GM18508 (cell line): ENCODE results near the gene CLIC5.

Experiments
- ATAC-seq: cut with Tn5 transposase; IDR thresholded peaks from one replicate; pipeline ENCODE4 v1.9.1; 2021; ENCODE audit warnings: moderate number of reproducible peaks; ENCODE audit not compliant: insufficient read depth, unreplicated experiment

The CLIC5 gene

DNA sequence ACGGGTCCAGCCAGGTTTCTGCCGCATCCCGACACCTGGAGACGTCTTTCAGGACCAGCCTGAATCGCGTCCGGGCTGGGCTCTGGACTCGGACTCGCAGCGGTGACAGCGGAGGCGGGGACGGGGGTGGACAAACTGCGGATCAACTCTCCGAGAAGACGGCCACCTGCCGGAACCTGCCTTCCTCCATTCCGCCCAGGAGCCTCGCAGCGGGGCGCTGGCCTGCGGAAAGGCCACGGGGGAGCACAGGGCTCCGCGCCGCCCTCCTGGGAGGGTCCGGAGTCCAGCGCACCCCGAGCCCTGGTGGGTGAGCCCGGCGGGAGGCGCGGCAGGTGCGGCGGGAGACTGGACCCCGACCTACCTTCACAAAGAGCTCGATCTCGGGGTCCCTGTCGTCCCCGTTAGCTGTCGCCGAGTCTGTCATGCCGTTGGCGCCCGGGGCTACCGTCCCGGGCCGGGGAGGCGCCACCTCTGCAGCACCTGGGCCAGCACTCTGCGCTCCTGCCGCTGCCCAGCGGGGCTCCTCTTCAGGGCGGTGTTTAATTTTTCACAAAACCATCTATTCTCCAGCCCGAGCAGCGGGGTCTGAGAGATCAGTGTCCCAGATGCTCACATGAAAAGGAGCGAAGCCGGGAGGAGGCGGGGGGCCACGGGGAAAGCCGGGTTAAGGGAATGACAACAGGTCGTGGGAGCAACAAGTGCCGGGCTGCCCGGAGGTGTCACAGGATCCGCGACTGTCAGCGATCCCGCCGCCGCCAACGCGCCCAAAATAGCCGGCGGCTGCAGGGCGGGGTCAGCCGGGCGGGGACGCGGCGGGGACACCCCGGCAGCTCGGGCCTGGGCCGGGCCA is at the start of gene CLIC5:
CLIC5 (minus strand) TSS at position 742 of the 850 bp plus-strand sequence; CDS start at position 424, 318 bp downstream.
- ATAC-seq, result no peak

DNA sequence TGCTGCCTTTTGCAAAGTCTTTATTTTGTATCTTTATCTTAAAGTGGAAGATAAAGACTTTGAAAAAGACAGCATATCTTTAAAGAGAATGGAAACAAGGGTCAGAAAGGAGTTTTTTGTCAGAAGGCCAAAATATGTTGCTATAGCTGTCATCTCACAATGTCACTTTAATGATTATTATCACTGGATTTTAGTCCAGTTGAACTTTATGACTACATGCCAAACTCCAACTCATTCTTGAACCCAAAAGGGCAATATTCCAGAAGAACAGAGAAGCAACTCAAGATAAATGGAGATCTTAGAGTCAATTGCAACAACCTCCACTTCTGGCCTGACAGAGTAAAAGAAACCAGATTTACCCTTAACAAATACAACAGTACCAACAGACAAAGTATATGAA is 47.3 kb upstream of the CLIC5 start:
- ATAC-seq, result no peak

DNA sequence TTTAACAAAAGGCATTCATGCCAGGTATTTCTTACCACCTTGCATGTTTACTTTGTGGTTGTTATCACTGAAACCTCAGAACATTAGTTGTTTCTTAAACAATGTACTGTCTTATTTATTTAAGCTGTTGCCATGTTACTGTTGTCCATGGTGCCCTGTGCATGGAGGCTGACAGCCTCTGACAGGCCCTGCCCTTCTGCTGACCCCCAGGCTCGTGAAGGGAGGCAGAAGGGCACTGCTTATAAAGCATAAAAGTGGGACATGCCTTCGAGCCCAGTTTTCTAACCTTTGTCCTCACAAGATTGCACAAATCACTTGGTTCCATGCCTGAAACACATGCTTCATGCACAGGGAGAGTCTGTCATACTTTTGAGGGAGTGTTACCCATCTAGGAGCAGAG is 46.7 kb upstream of the CLIC5 start:
- no peak for ATAC-seq

DNA sequence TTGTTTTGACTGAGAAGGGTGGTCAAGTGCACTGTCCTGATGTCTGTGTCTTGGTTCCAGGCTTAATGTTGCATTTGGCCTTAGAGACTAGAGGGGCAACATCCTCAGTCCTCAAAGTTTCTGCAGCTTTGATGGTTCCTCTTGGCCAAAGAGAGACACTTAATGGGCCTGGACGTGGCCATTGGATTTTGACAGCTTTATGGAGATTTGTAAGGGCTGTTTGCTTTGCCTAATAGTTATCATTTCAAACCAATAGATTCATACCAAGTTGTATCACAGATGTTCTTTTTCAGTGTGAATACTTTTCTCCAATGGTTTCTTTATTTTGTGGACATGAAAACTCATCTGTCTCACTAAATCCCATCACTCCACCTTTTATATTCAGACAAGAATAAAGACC is 45.8 kb upstream of the CLIC5 start:
- ATAC-seq, result no peak

DNA sequence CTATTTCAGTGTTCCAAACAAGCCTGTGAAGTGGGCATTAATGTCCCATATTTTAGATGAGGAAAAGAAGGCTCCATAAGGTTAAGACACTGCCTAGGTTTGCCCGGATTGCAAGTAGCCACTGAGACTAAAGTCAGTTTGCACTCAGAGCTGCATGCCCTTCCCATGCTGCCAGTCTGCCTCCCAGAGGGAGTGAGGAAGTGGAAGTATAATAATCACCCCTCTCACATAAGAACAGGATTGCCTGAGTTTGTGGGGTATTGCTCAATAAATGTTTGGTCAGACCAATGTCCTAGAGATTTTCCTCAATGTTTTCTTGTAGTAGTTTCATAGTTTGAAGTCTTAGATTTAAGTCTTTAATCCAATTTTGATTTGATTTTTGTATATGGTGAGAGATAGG is 43.9 kb upstream of the CLIC5 start:
- ATAC-seq, result no peak

DNA sequence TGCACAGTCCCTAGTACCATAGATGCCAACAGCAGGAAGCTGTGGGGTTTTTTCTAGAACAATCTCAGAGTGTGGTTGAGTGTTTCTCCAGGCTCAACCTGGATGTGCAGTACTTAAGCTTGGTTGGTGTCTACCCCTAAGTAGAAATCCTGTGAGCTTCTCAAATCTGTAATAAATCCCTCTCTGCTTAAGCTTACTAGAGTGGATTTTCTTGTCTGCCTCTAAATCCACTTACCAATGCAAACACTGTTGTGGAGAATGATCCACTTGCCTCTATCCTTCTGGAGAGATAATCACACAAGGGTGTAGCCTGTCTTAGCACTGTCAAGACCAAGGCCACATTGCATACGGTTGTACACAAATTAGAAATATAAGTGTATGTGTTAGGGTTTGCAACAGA is 43.3 kb upstream of the CLIC5 start:
- ATAC-seq, result no peak

DNA sequence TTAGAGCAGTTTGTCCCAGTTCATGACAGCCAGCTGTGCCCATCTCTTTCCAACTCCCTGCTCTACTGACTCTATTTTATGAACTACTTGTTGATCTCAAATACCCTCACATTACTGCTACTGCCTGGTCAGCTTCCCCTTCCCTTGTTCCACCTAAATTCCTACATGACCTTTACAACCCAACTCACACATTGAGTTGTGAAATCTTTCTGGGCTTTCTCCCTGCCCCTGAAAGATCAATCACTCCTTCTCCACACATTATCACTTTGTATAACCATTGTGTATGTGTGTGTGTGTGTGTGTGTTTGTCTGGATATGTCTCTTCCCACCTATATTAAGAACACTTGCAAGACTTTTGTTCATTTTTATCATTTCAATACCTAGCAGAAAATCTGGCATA is 42.1 kb upstream of the CLIC5 start:
- ATAC-seq, result no peak

DNA sequence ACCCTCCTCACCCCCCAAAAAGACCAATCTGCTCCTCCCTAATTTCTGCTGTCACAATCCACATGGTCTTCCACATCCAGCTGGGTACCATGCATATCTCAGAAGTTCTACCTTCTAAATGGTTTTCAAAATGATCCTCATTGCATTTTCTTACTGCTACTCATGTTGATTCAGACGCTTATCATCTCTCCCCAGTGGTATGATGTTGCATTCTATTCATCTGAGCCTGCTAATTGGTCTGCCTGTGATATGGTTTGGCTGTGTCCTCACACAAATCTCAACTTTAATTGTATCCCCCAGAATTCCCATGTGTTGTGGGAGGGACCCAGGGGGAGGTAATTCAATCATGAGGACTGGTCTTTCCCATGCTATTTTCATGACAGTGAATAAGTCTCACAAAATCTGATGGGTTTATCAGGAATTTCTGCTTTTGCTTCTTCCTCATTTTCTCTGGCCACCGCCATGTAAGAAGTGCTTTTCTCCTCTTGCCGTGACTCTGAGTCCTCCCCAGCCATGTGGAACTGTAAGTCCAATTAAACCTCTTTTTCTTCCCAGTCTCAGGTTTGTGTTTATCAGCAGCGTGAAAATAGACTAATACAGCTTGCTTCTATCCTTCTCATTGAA is 41.4 kb upstream of the CLIC5 start:
- no peak for ATAC-seq

DNA sequence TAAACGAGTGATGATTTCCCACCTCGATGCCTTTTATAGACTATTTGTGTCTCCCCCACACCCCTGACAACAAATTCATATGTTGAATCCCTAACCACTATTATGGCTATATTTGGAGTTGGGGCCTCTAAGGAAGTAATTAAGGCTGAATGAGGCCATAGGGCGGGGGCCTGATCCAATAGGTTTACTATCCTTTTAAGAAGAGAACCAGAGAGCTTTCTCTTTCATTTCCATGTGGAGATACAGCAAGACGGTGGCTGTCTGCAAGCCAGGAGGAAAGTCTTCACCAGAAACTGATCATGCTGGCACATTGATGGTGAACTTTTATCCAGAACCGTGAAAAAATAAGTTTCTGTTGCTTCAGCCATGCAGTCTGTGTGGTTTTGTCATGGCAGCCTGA is 38.9 kb upstream of the CLIC5 start:
- ATAC-seq, result no peak

DNA sequence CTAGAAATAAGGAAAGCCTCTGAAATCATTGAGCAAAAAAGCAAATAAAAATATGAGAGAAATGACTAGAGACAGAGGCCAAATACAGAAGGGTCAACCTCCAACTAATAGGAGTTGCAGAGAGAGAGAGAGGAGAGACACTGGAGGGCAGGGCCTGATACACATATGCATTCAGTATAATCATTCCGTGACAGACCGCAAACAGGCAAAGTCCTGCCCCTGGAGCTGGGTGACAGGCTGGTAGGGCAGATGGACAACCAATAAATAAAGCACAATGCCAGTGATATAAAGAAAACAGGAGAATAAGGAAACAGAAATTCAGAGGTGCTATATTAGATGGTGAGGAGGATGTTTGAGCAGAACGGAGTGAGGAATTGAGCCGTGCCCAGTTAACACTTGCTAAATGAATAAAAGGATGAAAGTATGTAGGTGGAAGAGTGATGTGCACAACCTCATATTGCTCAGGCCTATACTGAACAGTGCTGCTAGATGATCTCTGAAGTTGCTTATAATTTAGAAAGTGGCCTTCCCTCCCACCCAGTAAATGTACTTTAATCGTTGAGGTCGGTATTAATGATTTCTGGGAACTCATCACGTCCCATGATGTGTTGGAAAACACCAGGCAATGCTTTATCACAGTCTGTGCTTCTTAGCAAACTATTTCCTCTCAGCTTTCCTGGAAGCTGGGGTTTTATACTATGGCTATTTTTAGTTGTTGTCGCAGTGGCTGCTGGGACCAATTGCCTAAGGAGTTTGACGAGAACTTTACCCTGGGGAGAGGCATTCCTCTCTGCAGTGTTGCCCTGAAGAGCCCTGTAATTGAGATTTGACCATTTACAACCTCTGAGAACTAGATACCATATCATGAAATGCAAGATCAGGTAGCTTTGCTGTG is 37.6 kb upstream of the CLIC5 start:
- ATAC-seq, result no peak

DNA sequence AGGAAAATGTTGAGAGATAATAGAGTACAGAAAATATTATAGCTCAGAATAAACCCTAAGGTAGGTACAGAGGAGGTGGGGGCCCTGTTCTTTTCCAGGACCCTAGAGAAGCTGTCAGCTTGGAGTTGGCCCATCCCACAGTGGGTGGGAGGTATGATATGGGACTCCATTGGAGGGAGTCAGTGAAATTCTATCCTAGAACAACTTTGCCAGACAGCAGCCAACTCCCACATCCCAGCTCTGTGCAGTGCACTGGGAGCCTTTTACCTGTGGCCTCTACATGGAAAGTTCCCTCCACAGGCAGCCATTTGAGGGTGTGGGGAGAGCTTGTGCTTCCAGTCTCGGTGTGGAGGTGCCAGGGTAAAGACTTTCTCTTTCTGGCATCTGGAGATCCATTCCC is 36.8 kb upstream of the CLIC5 start:
- ATAC-seq, result no peak

DNA sequence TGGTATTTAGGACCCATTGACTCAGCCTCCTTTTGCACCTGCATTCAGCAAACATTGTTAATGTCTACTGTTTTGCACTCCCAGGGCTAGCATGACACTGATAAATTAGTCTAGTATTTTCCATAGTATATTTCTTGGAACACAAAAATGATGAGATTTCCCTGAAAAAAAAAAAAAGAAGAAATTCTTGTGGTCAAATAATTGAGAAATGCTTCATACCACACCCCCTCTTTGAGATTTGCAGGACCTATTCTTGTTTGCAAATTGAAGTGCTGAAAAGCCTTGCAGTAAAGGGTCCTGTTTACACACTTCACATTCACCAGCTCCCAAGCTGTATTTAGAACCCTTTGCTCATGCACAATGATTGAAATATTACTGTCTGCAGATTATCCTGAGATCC is 36.3 kb upstream of the CLIC5 start:
- no peak for ATAC-seq

DNA sequence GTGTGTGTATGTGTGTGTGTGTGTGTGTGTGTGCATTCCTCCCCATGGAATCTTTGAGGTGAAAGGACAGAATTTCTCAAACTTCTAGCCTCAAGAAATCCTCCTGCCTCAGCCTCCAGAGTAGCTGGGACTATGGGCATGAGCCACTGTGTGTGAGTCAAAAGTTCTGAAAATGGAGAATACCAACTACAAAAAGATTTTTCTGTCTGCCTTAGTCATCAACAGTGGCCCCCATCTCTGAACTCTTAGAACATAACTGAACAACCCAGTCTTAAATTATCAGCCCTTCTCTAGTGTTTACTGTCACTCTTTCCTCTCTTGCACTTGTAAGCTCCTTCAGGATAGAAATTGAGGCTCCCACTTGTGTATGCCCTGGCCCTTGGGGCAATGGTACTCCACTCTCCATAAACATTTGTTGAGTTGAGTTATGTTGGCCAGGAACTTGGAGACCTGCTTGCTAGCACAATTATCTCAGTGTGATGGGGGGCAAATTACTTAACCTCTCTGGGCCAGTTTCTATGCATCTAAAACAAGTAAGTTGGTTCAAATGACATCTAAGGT is 35.3 kb upstream of the CLIC5 start:
- no peak for ATAC-seq

DNA sequence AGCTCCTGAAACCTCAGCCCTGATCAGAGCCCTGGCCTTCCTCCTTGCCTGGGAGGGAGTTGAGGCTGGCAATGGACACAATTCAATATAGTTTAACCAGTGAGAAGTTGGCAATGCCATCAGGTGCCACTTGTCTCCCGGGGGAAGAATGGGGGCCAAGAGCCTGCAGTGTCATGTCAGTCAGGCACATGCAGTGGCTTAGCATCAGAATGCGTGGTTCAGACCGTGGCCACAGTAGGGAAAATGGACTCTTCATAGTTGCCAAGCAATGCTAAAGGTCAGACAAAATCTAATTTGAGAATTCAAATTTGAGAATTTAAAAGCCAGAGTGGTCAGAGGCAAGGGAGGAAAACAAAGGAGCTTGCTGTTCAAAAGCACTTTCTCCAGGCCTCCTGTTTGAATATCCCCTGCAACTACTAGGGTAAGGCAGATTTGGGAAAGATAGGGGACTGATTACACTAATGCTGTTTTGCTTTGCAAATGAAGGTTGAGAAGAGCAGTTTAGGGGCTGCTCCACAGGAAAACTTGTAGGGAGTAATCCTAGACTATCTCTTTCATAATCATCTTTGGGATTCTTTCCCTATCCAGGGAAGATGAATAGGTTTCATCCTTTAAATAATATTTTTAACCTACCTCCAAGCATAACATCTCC is 33.1 kb upstream of the CLIC5 start:
- ATAC-seq, result no peak

DNA sequence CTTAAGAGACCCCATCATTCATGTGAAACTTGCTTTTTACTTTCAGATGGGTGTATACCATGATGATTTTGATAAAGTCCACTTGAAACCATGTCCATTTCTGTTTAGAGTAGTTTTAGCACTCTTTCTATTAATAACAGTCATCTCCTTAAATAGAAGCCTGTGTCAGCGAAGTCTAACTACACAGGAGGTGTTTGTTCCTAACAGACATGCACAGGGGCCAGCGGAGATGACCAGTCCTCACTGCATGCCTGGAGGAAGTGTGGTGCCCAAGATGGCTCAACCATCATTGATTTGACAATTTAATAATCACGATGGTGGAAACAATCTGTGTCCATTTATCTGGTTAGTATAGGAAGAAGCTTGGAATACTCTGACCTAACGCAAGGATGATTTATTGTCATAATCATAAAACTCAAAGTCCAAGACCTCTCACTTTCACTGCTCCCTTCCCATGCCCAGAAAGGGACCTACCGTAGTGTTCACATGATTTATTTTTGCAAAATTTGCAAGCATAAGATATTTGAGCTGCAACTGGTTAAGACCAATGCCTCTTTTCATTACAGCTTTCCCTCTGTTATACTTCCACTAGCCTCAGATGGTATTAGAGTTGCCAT is 31.0 kb upstream of the CLIC5 start:
- ATAC-seq, result no peak

DNA sequence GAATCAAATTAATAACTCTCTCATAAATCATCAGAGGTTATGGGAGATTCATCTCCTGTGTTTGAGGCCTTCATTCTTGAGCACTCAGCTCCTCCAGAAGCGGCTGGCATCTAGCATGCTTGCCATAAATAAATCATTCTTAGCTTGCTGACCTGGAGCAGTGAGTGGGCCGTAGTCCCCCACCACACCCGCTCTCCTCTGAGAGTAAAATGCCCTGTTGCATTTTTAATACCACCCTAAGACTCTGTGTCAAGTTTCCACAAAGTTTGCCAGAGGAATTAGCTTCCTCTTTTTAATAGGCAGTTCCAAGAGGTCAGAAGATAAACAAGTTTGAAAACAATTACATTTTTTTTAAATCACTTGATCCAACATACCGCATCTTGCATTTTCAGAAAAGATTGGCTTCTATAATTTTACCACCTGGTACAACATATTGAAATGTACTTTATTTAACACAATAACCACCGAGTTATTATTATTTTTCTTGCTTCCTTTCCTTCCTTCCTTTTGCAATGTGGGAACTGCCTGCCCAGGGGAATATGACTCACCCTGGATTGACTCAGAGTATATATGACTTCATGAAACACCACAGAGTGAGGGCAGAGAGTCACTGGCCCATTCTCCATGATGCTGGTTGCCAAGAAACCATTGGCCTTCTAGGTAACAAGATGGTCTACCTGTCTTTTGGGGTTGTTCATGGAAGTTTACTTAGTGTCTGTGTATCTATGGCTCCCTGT is 29.4 kb upstream of the CLIC5 start:
- ATAC-seq, result no peak

DNA sequence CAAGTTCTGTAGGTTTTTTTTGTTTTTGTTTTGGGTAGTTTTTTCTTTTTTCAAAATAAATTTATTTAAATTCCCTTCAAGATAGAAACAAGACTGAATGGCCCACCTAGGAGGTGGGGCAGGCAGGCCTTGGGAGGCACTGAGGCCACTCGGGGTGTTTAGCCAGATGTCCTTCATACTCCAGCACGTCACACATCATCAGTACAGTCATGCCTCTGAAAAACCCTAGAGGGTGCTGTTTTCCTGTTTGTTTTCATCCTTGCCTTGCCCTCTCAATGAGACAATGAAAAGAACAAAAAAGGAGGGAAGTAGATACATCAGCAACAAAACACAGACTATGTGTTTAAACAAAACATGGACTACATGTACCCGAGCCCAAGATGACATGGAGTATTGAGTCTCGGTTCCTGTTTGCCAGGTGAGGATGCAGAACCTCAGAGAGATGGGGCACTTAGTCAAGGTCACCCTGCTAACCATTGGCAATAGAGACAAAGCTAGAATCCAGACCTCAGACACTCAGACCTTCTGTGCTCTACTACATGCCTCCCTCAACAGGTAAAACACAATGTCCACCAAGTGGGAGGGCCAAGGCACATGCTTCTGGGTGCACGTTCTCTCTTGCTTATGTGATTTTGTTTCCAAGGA is 26.8 kb upstream of the CLIC5 start:
- ATAC-seq, result no peak

DNA sequence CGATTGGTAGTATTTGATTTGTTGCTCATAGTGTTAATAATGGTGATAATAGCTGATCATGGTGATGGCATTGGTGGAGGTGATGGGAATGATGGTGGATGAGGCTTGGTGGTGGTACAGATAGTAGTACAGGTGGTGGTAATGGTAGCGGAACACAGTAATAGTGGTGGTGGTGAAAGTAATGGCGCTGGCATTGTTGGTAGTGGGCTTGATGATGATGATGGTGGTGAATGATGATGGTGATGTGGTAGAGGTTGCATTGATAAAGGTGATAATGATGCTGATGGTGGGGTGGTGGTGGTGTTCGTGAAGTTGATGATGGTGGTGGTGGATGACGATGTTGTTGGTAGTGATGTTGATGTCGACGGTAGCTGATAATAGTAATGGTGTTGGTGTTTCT is 24.6 kb upstream of the CLIC5 start:
- ATAC-seq, result no peak

DNA sequence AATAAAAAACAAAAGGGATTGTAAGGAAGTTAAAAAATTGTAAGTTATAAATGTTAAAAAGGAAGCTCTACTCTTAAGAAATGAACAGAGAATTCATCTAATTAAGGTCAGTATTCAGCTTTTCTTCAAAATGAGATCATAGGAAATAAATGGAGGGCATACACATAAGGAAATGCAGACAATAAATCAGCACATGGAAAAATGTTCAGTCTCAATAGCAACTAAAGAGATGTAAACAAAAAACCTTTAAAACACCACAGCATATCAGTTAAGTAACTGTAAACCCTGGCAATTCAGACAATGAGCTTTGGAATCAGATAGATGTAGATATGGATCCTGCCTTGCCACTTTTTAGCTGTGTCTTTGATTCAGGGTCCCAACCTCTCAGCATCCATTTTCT is 24.0 kb upstream of the CLIC5 start:
- no peak for ATAC-seq
